HG03097 (cell line): Measurements from ENCODE around the gene SAMD4A.

Experiments
- ATAC-seq: cut with Tn5 transposase; IDR thresholded peaks from one replicate; pipeline ENCODE4 v1.9.1; 2021; ENCODE audit not compliant: unreplicated experiment, low FRiP score

The SAMD4A gene

GRCh38 chr14:54840798-54841197 is 273.9 kb downstream of the SAMD4A start:
- ATAC-seq: no peak
